Fibroblast of mammary gland (primary cell): Measurements from ENCODE around the gene XK.
"Not testable (repeated sequence)": the region's sequence is repeated elsewhere in the genome, so short reads cannot be mapped to it uniquely, and the experiment has no call there.

Source experiments
- DNase-seq: peaks from one replicate; pipeline ENCODE4 v3.0.0-alpha.2; 2010; ENCODE audit warnings: low read depth
- H3K4me3 ChIP-seq: 2 replicates; pipeline ENCODE4 v1.5.1; 2011; ENCODE audit warnings: low read depth, mild to moderate bottlenecking, low read length, moderate library complexity; ENCODE audit not compliant: control insufficient read depth
- CTCF ChIP-seq: conservative IDR thresholded peaks from 2 replicates; pipeline ENCODE4 v1.5.1; 2011; ENCODE audit warnings: low read depth, low read length, inconsistent platforms; ENCODE audit not compliant: control insufficient read depth, insufficient read depth

Gene XK

GRCh38 chrX:37646254-37646653 is 39.3 kb upstream of the XK start:
- DNase-seq, result no peak
- peak; percentile 8 for TF ChIP-seq CTCF
- H3K4me3 ChIP-seq, result no peak overlapping the region

- DNase-seq, H3K4me3 ChIP-seq: not testable (repeated sequence)
Observed at GRCh38 chrX:37650879-37651278, 34.7 kb upstream of the XK start.

- no peak for DNase-seq
- TF ChIP-seq CTCF, result no peak
- no peak overlapping the region for H3K4me3 ChIP-seq
Observed at GRCh38 chrX:37651921-37652452, 33.6 kb upstream of the XK start.

- TF ChIP-seq CTCF, result no peak
- DNase-seq, result no peak
- H3K4me3 ChIP-seq, result no peak overlapping the region
Observed at GRCh38 chrX:37652589-37653231, 32.9 kb upstream of the XK start.

GRCh38 chrX:37653397-37654085 is 32.0 kb upstream of the XK start:
- TF ChIP-seq CTCF, result no peak
- no peak for DNase-seq
- no peak overlapping the region for H3K4me3 ChIP-seq

GRCh38 chrX:37658343-37659030 is 27.1 kb upstream of the XK start:
- TF ChIP-seq CTCF, result no peak
- DNase-seq, result no peak
- no peak overlapping the region for H3K4me3 ChIP-seq

- TF ChIP-seq CTCF, result no peak
- no peak overlapping the region for H3K4me3 ChIP-seq
- DNase-seq, result no peak
Observed at GRCh38 chrX:37659047-37659446, 26.5 kb upstream of the XK start.
